NB4 (cell line): Measurements from ENCODE around the gene ITGA6.

Source experiments
- MYC ChIP-seq: IDR thresholded peaks from 2 replicates; pipeline ENCODE4 v1.6.1; 2011; ENCODE audit warnings: low read depth, low read length
- POLR2A ChIP-seq: IDR thresholded peaks from 2 replicates; pipeline ENCODE4 v1.6.1; 2011; ENCODE audit warnings: mild to moderate bottlenecking; ENCODE audit not compliant: insufficient read length; ENCODE audit errors: extremely low read depth
- TF ChIP-seq, protein P1 (sequence below): IDR thresholded peaks from one replicate; pipeline ENCODE4 v1.5.1; 2012; ENCODE audit warnings: low read depth, low read length
- TF ChIP-seq, protein P2 (sequence below): IDR thresholded peaks from 2 replicates; pipeline ENCODE4 v1.6.1; 2011; ENCODE audit warnings: low read depth, low read length

DNA sequence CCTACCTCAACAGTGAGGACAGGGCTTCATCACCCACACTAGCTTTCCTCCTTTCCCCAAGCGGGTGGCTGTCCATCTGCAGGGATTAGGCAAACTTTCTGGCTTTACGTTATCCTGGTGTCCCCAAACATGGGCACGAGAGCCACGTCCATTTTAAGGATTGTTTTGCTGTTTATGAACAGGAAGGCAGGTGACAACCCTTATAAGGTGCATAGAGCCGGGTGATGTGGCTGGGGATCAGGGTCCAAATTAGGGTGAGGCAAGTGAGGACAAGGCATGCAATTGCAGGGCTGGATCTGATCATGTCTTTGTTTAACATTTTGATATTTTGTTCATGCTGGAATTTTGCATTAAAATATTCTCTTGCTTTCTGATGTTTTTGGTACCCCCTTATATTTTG, 27.6 kb upstream of the ITGA6 start:
- TF ChIP-seq POLR2A, result no peak
- TF ChIP-seq, protein P1, sequence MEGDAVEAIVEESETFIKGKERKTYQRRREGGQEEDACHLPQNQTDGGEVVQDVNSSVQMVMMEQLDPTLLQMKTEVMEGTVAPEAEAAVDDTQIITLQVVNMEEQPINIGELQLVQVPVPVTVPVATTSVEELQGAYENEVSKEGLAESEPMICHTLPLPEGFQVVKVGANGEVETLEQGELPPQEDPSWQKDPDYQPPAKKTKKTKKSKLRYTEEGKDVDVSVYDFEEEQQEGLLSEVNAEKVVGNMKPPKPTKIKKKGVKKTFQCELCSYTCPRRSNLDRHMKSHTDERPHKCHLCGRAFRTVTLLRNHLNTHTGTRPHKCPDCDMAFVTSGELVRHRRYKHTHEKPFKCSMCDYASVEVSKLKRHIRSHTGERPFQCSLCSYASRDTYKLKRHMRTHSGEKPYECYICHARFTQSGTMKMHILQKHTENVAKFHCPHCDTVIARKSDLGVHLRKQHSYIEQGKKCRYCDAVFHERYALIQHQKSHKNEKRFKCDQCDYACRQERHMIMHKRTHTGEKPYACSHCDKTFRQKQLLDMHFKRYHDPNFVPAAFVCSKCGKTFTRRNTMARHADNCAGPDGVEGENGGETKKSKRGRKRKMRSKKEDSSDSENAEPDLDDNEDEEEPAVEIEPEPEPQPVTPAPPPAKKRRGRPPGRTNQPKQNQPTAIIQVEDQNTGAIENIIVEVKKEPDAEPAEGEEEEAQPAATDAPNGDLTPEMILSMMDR, result no peak
- no peak for TF ChIP-seq MYC
- TF ChIP-seq, protein P2, sequence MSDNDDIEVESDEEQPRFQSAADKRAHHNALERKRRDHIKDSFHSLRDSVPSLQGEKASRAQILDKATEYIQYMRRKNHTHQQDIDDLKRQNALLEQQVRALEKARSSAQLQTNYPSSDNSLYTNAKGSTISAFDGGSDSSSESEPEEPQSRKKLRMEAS, result no peak
